Endothelial cell (in vitro differentiated cells): ENCODE data around the gene COPG2. TPM values are rescaled to one million over a fixed set of nuclear protein-coding genes. Genes with fewer than 3 reads are reported as not detected.
A peak's percentile ranks its signal among the peaks of the same experiment; 100 is the strongest.

ENCODE experiments used
- DNase-seq: peaks from one replicate; pipeline ENCODE4 v3.0.0; 2021; ENCODE audit warnings: low spot score
- H3K27ac Mint-ChIP-seq: one replicate; pipeline ENCODE4 v1.8.0; 2021; ENCODE audit warnings: mixed read lengths, inconsistent platforms; ENCODE audit not compliant: unreplicated experiment
- H3K27me3 Mint-ChIP-seq: one replicate; pipeline ENCODE4 v1.8.0; 2021; ENCODE audit warnings: mild to moderate bottlenecking, moderate library complexity, mixed read lengths, inconsistent platforms; ENCODE audit not compliant: unreplicated experiment
- H3K36me3 Mint-ChIP-seq: one replicate; pipeline ENCODE4 v1.8.0; 2021; ENCODE audit warnings: mild to moderate bottlenecking, low read depth, mixed read lengths, inconsistent platforms; ENCODE audit not compliant: unreplicated experiment
- H3K4me1 Mint-ChIP-seq: one replicate; pipeline ENCODE4 v1.8.0; 2021; ENCODE audit warnings: mild to moderate bottlenecking, mixed read lengths, inconsistent platforms; ENCODE audit not compliant: unreplicated experiment
- H3K4me3 Mint-ChIP-seq: one replicate; pipeline ENCODE4 v1.8.0; 2021; ENCODE audit warnings: mild to moderate bottlenecking, mixed read lengths, inconsistent platforms; ENCODE audit not compliant: unreplicated experiment
- H3K9me3 Mint-ChIP-seq: one replicate; pipeline ENCODE4 v1.8.0; 2021; ENCODE audit warnings: mixed read lengths, inconsistent platforms; ENCODE audit not compliant: unreplicated experiment
- CTCF ChIP-seq: fragments of 200-600 bp; sonication (generic); IDR thresholded peaks from one replicate; pipeline ENCODE4 v1.5.0; 2021; ENCODE audit warnings: antibody characterized with exemption; ENCODE audit not compliant: unreplicated experiment
- total RNA-seq: library from RNA; stranded (reverse); fragmentation: NEBNext Ultra II Directional; extraction: Animal tissue kit (Norgen Biotek cat#: 25700); gene quantifications from one replicate; pipeline ENCODE4 v1.2.1, GENCODE V29; 2021; ENCODE audit not compliant: unreplicated experiment

Gene COPG2
- total RNA-seq, 1 donor from 2014 or later, result 40.0 TPM

DNA sequence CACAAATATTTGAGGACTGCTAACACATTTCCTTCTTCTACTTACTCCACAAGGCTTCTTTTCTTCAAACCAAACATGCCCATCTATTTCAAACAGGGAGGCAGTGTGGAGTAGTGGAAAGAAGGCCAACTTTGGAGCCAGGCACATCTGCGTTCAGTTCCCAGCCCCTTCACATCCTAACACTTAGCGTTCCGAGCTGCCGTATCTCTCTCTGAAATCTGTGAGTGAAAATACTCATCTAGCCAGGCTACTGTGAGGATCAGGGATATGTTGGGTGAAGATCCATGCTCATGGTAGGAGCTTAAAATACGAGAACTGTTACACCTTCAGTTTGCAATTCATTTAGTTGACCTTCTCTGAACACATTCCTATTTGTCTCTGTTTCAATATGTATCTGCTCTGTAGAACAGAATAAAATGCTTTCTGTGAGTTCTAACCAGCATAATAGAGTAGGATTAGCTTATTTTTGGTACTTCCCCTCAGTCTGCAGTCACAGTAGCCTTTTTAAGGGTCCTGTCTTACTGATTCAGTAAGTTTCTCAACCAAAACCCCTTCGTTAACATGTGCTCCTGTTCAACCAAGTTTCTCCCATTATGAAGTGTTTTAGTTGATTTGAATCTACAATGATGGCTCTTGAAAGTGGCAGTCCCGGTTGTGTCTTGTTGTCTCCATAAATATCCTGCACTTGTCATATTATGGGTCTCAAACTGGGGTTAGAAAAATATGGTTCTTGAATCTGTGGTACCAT lies 180.0 kb downstream of the COPG2 start:
- no peak overlapping the region for H3K4me3 Mint-ChIP-seq
- peaks cover 6% of the 10 kb centered on the region for H3K27me3 Mint-ChIP-seq
- peaks cover 12% of the 10 kb centered on the region for H3K36me3 Mint-ChIP-seq
- no peak overlapping the region for H3K27ac Mint-ChIP-seq
- peaks cover 42% of the 10 kb centered on the region for H3K4me1 Mint-ChIP-seq
- no peaks in the 10 kb centered on the region for H3K9me3 Mint-ChIP-seq
- no peak for DNase-seq
- TF ChIP-seq CTCF, result no peak

- H3K27ac Mint-ChIP-seq, result no peak overlapping the region
- peaks cover 6% of the 10 kb centered on the region for H3K36me3 Mint-ChIP-seq
- no peaks in the 10 kb centered on the region for H3K9me3 Mint-ChIP-seq
- no peak for DNase-seq
- H3K27me3 Mint-ChIP-seq, result peaks cover 6% of the 10 kb centered on the region
- no peak for TF ChIP-seq CTCF
- peaks cover 33% of the 10 kb centered on the region for H3K4me1 Mint-ChIP-seq
- peak overlapping the region; percentile 87 for H3K4me3 Mint-ChIP-seq
These were observed 181.6 kb downstream of the COPG2 start for GRCh38 chr7:130486954-130487436.

DNA sequence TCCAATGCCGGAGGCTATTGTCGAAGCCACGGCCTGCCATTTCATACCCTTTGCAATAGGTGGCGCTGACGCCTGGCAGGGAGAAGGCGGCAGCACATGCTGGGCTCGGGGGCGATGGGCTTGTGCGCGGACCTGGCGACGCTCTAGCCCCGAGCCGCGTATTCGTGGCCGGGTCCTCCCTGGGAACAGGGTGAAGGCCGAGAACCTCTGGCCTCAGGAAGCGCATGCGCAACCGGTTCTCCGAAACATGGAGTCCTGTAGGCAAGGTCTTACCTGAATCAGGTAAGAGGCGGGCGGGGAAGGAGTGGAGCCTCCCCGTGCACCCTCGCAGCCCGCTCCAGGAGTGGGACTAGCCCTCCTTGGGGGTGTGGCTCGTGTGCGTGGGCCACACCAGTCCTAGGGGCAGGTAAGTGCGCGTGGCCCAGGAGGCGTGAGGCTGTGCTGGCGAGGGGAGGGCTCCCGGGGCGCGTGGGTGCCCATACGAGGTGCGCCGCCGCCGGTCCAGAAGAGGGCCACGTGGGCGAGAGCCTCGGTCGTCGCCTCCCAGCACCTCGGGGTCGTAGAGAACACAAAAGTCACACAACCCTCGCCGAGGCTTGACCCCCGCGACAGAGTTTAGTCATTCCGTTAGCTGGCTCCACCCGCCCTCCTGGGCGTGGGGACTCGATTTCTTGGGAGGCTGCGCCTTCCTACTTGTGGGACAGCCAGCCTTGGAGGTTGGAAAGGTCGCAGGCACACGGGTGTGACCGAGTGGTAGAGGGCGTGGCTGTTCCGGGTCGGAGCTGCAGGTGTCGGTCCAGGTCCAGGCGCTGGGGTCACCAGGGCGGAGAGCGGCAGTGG lies 182.2 kb downstream of the COPG2 start:
- no peak overlapping the region for H3K27ac Mint-ChIP-seq
- peaks cover 32% of the 10 kb centered on the region for H3K4me1 Mint-ChIP-seq
- H3K36me3 Mint-ChIP-seq, result peaks cover 6% of the 10 kb centered on the region
- H3K27me3 Mint-ChIP-seq, result peaks cover 6% of the 10 kb centered on the region
- TF ChIP-seq CTCF, result peak; percentile 77
- DNase-seq, result peak; percentile 83
- H3K4me3 Mint-ChIP-seq, result peak overlapping the region; percentile 87
- no peaks in the 10 kb centered on the region for H3K9me3 Mint-ChIP-seq

- peaks cover 3% of the 10 kb centered on the region for H3K36me3 Mint-ChIP-seq
- H3K27me3 Mint-ChIP-seq, result peaks cover 6% of the 10 kb centered on the region
- no peak for DNase-seq
- no peak overlapping the region for H3K27ac Mint-ChIP-seq
- TF ChIP-seq CTCF, result no peak
- peak overlapping the region; percentile 87 for H3K4me3 Mint-ChIP-seq
- H3K9me3 Mint-ChIP-seq, result no peaks in the 10 kb centered on the region
- H3K4me1 Mint-ChIP-seq, result peaks cover 28% of the 10 kb centered on the region
These were observed 182.8 kb downstream of the COPG2 start for GRCh38 chr7:130485734-130486113.
